Gastroesophageal sphincter (tissue), 3 donors: ENCODE data around the gene GSG1L2.

ENCODE experiments used
- EP300 ChIP-seq: sonication (generic); formaldehyde crosslinking; IDR thresholded peaks from one replicate; pipeline ENCODE4 v1.6.1; 2017; ENCODE audit warnings: antibody characterized with exemption, mild to moderate bottlenecking
- POLR2A ChIP-seq, 2 donors: fragments of 450-650 bp; IDR thresholded peaks; one replicate each; pipeline ENCODE4 v1.6.1; 2017; ENCODE audit warnings: antibody characterized with exemption in 2 of 2, mild to moderate bottlenecking in 2 of 2, moderate library complexity in 1 of 2
- POLR2AphosphoS5 ChIP-seq: sonication (generic); formaldehyde crosslinking; IDR thresholded peaks from one replicate; pipeline ENCODE4 v1.6.1; 2017; ENCODE audit warnings: antibody characterized with exemption
- TF ChIP-seq, protein P1 (sequence below), 4 experiments: fragments of 200-600 bp in 2 of 4; fragments of 450-650 bp in 2 of 4; sonication (generic) in 1 of 4; IDR thresholded peaks; one replicate each; pipeline ENCODE4 v1.5.1; 2017 to 2019; ENCODE audit warnings: antibody characterized with exemption in 4 of 4, mild to moderate bottlenecking in 2 of 4, moderate library complexity in 2 of 4

GRCh38 chr17:9862220-9862619 lies 40.3 kb upstream of the GSG1L2 start:
- TF ChIP-seq EP300 (no peak), POLR2A (IDR thresholded peaks at IDR 0.05) (no peak), POLR2AphosphoS5 (no peak)
- TF ChIP-seq, protein P1, sequence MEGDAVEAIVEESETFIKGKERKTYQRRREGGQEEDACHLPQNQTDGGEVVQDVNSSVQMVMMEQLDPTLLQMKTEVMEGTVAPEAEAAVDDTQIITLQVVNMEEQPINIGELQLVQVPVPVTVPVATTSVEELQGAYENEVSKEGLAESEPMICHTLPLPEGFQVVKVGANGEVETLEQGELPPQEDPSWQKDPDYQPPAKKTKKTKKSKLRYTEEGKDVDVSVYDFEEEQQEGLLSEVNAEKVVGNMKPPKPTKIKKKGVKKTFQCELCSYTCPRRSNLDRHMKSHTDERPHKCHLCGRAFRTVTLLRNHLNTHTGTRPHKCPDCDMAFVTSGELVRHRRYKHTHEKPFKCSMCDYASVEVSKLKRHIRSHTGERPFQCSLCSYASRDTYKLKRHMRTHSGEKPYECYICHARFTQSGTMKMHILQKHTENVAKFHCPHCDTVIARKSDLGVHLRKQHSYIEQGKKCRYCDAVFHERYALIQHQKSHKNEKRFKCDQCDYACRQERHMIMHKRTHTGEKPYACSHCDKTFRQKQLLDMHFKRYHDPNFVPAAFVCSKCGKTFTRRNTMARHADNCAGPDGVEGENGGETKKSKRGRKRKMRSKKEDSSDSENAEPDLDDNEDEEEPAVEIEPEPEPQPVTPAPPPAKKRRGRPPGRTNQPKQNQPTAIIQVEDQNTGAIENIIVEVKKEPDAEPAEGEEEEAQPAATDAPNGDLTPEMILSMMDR (IDR thresholded peaks at IDR 0.05): no peak
